Coronary artery (tissue), 2 donors: ENCODE results near the gene NPIPA2.
"Not testable (repeated sequence)": the region's sequence is repeated elsewhere in the genome, so short reads cannot be mapped to it uniquely, and the experiment has no call there.

Experiments
- DNase-seq: peaks from one replicate; pipeline ENCODE4 v3.0.0-alpha.2; 2017; ENCODE audit warnings: low spot score
- H3K27ac ChIP-seq, 2 donors: fragments of 200-600 bp; sonication (generic); one replicate each; pipeline ENCODE4 v1.5.1; 2016 to 2019
- H3K4me3 ChIP-seq: fragments of 200-600 bp; sonication (generic); 2 replicates; pipeline ENCODE4 v1.5.1; 2016; ENCODE audit warnings: mild to moderate bottlenecking, moderate library complexity

NPIPA2 gene

DNA sequence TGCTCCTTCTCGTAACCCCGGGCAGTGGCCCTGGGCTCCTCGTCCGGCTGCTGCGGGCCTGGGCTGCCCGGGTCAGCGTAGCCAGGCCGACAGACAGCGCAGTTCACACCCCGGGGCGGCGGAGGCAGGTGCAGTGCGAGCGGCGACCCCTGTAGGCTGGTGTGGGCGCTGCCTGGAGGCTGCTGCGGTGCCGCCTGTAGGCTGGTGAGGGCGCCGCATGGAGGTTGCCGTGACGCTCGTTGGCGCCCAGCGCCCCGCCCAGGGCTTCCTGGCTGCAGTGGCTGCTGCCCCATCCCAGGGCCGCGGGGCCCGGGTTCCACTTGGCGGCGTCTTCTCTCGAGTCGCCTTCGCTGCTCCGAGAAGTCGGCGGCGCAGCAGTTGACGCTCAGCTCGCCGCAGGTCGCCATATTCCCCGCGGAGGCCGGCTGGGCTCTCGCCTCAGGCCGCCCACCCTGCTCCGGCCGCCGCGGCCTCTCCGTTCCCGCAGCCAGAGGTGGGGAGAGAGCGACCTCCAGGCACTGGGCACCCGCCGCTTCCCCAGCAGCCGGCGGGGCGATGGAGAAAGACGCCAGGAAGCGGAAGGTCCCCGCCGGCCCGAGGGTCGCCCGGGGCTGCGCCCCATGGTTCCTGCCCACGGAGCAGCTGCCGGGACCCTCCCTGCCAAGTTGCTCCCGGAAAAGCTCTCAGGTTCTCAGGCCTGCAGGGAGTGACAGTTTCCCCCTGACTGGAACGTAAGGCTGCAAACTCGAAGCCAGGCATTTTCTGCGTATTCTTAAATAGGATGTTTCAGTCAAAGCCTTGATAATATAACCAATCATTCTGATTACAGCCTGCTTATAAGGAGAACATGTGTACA, at the start of gene NPIPA2:
TSS of gene NPIPA2 (plus strand) at position 261 of the 856 bp plus-strand sequence. CDS start 5,533 bp downstream, outside the sequence.
- not testable (repeated sequence) for H3K27ac ChIP-seq, DNase-seq, H3K4me3 ChIP-seq

DNA sequence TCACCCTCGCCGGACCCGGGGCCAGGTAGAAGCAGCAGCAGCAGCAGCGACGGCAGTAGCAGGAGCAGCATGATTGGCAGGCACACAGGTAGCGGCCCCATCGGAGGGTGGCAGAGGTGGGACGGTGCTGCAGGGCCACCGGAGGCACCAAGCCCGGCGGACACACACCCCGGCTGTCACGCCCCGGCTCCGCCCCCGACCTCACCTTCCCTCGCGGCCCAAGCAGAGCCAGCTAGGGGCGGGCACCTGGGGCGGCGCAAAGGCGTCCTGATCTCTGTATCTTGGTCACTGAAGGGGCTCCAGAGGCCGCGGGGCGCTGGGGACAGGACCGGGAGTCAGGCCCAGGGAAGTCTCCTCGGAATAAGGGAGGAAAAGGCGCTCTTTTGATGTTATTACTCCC, 48.2 kb upstream of the NPIPA2 start, which contains the start of gene PLA2G10:
TSS of gene PLA2G10 (minus strand) at position 180 of the 400 bp plus-strand sequence. CDS start at position 101, 79 bp downstream.
- not testable (repeated sequence) for DNase-seq, H3K27ac ChIP-seq, H3K4me3 ChIP-seq

DNA sequence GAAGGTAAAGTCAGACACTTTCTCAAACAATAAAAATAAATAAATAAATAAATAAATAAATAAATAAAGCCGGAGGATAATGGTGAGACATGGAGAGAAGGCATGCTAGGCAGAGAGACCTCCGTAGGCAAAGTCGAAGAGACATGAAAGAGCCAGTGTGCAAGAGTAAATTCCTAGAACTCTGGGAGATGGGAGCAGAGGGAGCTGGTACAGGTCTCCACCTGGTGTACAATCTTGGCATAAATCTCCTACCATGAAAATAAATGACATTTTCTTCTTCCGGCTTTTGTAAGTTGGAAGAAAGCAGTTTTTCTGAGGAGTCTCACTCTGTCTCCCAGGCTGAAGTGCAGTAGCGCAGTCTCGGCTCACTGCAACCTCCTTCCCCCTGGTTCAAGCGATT, 40.5 kb upstream of the NPIPA2 start:
- DNase-seq, H3K27ac ChIP-seq, H3K4me3 ChIP-seq: not testable (repeated sequence)

DNA sequence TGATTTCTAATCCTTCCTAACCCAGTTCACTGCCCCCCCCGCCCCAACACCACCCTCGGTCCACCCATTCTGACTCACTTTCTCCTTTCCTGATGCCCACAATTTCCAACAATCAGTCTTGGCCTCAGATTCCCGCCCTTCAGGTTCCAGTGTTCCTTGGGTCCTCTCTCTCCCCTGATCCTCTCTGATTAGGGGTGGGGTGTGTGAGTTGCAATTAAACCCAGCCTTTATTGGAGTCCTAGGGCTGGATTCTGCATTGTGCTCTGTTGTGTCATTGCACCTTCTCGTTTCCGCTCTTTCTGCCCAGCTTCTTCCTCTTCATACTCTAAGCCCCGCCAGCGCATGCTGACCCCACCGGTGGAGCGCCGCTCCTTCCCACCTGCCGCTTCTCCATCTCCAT, 39.7 kb upstream of the NPIPA2 start:
- not testable (repeated sequence) for DNase-seq, H3K4me3 ChIP-seq, H3K27ac ChIP-seq

DNA sequence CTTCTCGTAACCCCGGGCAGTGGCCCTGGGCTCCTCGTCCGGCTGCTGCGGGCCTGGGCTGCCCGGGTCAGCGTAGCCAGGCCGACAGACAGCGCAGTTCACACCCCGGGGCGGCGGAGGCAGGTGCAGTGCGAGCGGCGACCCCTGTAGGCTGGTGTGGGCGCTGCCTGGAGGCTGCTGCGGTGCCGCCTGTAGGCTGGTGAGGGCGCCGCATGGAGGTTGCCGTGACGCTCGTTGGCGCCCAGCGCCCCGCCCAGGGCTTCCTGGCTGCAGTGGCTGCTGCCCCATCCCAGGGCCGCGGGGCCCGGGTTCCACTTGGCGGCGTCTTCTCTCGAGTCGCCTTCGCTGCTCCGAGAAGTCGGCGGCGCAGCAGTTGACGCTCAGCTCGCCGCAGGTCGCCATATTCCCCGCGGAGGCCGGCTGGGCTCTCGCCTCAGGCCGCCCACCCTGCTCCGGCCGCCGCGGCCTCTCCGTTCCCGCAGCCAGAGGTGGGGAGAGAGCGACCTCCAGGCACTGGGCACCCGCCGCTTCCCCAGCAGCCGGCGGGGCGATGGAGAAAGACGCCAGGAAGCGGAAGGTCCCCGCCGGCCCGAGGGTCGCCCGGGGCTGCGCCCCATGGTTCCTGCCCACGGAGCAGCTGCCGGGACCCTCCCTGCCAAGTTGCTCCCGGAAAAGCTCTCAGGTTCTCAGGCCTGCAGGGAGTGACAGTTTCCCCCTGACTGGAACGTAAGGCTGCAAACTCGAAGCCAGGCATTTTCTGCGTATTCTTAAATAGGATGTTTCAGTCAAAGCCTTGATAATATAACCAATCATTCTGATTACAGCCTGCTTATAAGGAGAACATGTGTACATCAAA, 38.9 kb upstream of the NPIPA2 start, which contains the start of gene NPIPA3:
TSS of gene NPIPA3 (plus strand) at position 256 of the 856 bp plus-strand sequence. CDS start 5,533 bp downstream, outside the sequence.
- H3K27ac ChIP-seq, H3K4me3 ChIP-seq, DNase-seq: not testable (repeated sequence)

DNA sequence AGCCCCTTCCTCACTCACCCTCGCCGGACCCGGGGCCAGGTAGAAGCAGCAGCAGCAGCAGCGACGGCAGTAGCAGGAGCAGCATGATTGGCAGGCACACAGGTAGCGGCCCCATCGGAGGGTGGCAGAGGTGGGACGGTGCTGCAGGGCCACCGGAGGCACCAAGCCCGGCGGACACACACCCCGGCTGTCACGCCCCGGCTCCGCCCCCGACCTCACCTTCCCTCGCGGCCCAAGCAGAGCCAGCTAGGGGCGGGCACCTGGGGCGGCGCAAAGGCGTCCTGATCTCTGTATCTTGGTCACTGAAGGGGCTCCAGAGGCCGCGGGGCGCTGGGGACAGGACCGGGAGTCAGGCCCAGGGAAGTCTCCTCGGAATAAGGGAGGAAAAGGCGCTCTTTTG, 9.1 kb upstream of the NPIPA2 start:
- not testable (repeated sequence) for H3K4me3 ChIP-seq, DNase-seq, H3K27ac ChIP-seq

DNA sequence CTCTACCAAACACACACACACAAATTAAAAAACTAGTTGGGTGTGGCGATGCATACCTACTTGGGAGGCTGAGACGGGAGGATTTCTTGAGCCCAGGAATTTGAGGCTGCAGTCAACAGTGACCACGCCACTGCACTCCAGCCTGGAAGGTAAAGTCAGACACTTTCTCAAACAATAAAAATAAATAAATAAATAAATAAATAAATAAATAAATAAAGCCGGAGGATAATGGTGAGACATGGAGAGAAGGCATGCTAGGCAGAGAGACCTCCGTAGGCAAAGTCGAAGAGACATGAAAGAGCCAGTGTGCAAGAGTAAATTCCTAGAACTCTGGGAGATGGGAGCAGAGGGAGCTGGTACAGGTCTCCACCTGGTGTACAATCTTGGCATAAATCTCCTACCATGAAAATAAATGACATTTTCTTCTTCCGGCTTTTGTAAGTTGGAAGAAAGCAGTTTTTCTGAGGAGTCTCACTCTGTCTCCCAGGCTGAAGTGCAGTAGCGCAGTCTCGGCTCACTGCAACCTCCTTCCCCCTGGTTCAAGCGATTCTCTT, 1.4 kb upstream of the NPIPA2 start:
- not testable (repeated sequence) for H3K27ac ChIP-seq, DNase-seq, H3K4me3 ChIP-seq

DNA sequence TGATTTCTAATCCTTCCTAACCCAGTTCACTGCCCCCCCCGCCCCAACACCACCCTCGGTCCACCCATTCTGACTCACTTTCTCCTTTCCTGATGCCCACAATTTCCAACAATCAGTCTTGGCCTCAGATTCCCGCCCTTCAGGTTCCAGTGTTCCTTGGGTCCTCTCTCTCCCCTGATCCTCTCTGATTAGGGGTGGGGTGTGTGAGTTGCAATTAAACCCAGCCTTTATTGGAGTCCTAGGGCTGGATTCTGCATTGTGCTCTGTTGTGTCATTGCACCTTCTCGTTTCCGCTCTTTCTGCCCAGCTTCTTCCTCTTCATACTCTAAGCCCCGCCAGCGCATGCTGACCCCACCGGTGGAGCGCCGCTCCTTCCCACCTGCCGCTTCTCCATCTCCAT, 539 bp upstream of the NPIPA2 start:
- not testable (repeated sequence) for H3K27ac ChIP-seq, DNase-seq, H3K4me3 ChIP-seq

DNA sequence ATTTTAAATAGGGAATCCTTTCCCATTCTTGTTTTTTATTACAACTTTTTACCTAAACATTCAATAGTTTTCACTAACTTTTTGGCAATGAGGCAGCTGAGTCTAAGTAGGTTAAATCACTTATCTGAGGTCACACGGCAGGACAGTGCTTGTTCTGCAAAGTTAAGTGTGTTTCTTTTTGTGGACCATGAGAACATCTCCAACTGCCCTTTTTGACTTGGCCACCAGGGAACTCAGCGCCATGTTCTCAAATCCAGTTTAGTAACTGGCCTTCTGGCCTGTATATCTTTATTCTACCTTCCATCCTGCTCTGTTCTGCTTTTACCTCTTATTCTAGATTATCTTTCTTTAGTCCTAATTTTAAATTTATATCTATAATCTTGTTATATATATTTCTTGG, 31.3 kb downstream of the NPIPA2 start:
- H3K27ac ChIP-seq, DNase-seq, H3K4me3 ChIP-seq: not testable (repeated sequence)

DNA sequence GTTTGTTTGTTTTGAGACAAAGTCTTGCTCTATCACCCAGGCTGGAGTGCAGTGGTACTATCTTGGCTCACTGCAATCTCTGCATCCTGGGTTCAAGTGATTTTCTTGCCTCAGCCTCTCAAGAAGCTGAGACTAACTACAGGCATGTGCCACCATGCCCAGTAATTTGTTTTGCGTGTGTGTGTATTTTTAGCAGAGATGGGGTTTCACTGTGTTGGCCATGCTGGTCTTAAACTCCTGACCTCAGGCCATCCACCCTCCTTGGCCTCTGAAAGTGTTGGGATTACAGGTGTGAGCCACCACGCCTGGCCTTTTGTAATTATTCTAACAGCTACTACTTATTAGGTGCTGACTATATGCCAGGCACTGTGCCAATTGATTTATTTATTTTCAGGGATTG, 33.3 kb downstream of the NPIPA2 start:
- not testable (repeated sequence) for H3K4me3 ChIP-seq, H3K27ac ChIP-seq, DNase-seq

DNA sequence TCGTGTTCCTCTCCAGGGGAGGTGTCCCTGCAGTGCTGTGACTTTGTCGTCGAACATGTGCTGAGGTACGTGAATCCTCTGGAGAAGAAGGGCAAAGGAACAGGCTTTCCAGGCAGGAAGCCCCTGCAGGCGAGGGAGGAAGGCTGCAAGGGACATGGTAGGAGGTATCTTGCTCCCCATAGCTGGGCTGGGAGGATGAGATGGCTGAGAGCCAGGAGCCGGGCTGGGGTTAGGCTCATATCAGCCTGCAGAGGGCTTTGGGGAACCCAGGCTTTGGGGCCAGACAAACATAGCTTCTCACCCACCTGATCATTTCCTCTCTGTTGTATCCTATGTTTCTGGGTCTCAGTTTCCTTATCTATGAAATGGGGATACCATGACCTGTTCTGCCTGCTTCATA, 34.4 kb downstream of the NPIPA2 start:
- not testable (repeated sequence) for H3K27ac ChIP-seq, H3K4me3 ChIP-seq, DNase-seq

DNA sequence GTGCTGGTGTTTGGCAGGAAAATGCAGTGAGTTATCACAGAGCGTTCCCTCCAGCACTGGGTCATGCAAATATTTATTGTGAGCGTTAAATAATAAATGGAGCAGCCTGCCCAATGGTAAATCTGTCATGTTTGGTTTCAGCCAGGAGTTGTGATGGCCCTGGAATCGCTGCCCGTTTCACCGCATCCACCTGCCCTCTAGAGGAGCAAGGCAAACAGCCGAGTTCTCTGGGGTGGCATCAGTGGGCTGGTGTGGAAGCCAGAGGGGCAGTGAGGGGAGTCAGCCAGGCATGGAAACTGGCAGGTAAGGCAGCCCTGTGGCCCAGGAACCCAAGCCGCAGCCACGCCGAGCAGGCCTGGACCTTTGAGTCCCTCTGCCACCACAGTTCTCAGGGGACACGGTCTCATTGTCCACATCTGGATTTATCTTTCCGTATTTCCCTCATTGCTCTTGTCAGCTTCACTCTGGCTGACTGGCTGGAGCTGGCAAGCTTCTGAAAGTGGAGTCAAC, 37.1 kb downstream of the NPIPA2 start:
- not testable (repeated sequence) for H3K27ac ChIP-seq, DNase-seq

DNA sequence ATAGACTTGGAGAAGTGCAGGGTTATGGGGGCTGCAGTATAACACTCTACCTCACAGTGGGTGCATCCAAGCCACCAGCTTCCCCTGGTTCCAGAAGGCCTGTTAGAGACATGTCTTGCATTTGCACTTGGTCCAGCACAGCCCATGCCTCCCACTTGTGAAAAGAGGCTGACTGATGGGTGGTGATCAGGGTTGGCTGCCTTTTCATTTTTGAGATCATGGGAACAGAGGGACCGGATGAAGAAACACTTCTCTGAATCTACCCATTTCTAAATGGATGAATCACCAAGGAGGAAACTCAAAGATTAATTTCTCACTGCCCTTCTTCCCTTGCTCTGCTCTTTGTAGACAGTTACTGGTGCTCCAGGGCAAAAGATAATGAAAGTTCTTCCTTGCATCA, 43.8 kb downstream of the NPIPA2 start:
- not testable (repeated sequence) for H3K4me3 ChIP-seq, DNase-seq, H3K27ac ChIP-seq

More for the DNA sequence above, 37.1 kb downstream of the NPIPA2 start:
- not testable (repeated sequence) for H3K4me3 ChIP-seq

DNA sequence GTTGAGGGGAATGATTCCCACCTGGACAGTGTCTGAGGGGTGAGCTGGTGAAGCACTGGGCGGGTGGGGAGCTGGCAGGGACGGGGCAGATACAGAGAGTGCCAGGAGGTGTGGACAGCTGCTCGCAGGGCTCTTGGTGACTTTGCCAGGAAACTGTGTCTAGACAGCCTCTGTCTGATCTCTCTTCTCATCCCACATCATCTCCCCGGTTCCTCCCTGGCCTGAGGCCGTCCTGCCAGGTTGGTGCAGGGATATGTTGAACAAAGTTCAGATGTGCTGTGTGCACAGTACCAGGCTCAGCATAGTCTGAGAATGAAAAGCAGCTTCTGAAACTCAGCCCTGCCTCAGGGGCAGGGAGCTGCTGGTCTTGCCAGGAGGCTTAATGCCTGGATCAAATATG, 47.2 kb downstream of the NPIPA2 start:
- H3K4me3 ChIP-seq, DNase-seq, H3K27ac ChIP-seq: not testable (repeated sequence)

DNA sequence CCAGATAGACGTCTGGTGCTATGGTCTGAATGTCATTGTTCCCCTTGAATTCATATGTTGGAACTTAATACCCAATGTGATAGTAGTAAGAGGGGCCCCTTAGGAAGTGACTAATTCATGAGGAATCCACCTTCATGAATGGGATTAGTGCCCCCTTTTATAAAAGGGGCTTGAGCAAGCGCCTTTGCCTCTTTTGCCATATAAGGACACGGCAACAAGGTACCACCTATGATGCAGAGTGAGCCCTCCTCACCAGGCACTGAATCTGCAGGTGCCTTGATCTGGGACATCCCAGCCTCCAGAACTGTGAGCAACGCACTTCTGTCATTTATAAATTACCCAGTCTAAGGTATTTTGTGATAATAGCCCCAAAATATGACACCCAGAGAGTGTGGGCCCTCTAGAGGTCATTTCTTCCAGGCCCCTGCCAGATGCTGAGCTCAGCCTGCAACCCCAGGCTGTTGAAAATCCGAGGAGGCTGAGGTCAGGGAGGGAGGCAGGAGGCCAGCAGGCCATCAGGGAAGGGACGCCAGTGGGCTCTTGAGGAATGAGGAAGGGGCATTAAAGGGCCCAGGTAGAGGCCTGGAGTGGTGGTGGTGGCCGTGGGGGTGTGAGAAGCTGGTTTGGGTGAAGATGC, 48.1 kb downstream of the NPIPA2 start:
- not testable (repeated sequence) for H3K27ac ChIP-seq, DNase-seq

DNA sequence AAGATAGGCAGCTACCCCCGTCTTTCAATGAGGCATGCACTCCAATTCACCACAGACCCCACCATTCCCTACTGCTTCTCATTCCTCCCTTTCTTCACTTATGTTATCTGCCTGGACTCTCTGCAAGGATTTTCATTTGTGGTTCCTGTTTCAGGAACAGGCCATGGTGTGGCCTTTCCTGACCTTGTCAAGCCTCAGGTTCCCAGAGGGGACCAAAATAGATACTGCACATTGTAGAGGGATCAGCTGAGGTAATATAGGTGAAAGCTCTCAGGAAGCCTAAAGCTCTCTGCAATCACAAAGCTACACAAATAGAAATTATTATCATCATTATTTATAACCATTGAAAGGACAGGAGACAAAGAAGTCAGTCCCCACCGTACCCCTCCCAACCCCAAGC, 50.6 kb downstream of the NPIPA2 start:
- H3K27ac ChIP-seq = not testable (repeated sequence)

More for the DNA sequence above, 48.1 kb downstream of the NPIPA2 start:
- not testable (repeated sequence) for H3K4me3 ChIP-seq

DNA sequence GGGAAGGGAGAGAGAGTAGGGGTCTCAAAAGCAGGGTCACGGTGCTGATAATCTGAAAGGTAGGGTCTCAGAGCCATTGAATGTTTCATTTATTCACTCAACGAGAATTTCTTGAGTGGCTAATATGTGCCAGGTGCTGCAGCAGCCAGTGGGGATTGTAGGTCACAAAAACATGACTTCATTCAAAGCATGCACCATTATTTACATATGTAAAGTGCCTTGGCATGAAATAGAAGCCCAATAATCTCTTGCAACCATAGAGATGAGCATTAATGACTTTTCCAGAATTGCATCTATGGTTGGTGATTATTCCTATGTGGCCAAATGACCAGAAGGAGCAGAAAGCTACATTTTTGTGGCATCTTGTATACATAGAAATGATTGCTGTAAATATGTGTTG, 55.2 kb downstream of the NPIPA2 start:
- not testable (repeated sequence) for DNase-seq, H3K4me3 ChIP-seq

More for the DNA sequence above, 50.6 kb downstream of the NPIPA2 start:
- DNase-seq, H3K4me3 ChIP-seq: not testable (repeated sequence)

DNA sequence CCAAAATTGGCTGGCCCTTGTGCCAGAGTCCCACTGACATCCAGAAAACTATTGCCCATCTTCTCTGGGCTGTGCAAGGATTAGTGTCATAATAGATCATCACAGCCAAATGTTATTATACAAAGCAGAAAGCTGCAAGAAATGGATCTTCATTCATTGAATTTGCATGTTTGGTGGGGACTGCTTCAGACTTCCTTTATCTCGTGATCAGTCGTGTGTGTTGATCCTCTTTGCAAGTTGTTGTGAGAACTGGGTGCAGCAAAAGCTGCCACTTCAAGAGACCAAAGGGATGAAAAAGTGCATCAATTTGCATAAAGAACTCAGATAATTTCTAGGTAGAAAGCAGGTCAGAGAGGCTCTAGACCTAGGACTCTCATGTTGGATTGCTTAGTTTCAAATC, 61.2 kb downstream of the NPIPA2 start:
- not testable (repeated sequence) for H3K4me3 ChIP-seq

More for the DNA sequence above, 55.2 kb downstream of the NPIPA2 start:
- not testable (repeated sequence) for H3K27ac ChIP-seq

More for the DNA sequence above, 61.2 kb downstream of the NPIPA2 start:
- DNase-seq, H3K27ac ChIP-seq: not testable (repeated sequence)
